CD4-positive, alpha-beta T cell treated with Interleukin-6 for 4 hours (primary cell): Measurements from ENCODE around the gene PPFIA1.

ENCODE experiments used
- DNase-seq: peaks from one replicate; pipeline ENCODE4 v3.0.0-alpha.2; 2020; ENCODE audit warnings: mixed read lengths

Gene PPFIA1

GRCh38 chr11:70298243-70298915, 27.9 kb downstream of the PPFIA1 start:
- no peak for DNase-seq

GRCh38 chr11:70299636-70300035, 29.1 kb downstream of the PPFIA1 start:
- no peak for DNase-seq

- no peak for DNase-seq
Measured at GRCh38 chr11:70301191-70301590, 30.7 kb downstream of the PPFIA1 start.

GRCh38 chr11:70301721-70302418, 31.4 kb downstream of the PPFIA1 start:
- DNase-seq = no peak

GRCh38 chr11:70302419-70302752, 31.9 kb downstream of the PPFIA1 start:
- no peak for DNase-seq

GRCh38 chr11:70303070-70303469, 32.6 kb downstream of the PPFIA1 start:
- DNase-seq = no peak

GRCh38 chr11:70304208-70304603, 33.7 kb downstream of the PPFIA1 start:
- no peak for DNase-seq

- DNase-seq = no peak
Measured at GRCh38 chr11:70305501-70305900, 35.0 kb downstream of the PPFIA1 start.

- DNase-seq = no peak
Measured at GRCh38 chr11:70306586-70307033, 36.1 kb downstream of the PPFIA1 start.

- no peak for DNase-seq
Measured at GRCh38 chr11:70307176-70307575, 36.7 kb downstream of the PPFIA1 start.

GRCh38 chr11:70311616-70312015, 41.1 kb downstream of the PPFIA1 start:
- DNase-seq = no peak

GRCh38 chr11:70312401-70313357, 42.2 kb downstream of the PPFIA1 start:
- no peak for DNase-seq

- DNase-seq = no peak
Measured at GRCh38 chr11:70313945-70314344, 43.5 kb downstream of the PPFIA1 start.

GRCh38 chr11:70314730-70315129, 44.2 kb downstream of the PPFIA1 start:
- no peak for DNase-seq

- no peak for DNase-seq
Measured at GRCh38 chr11:70315716-70316115, 45.2 kb downstream of the PPFIA1 start.

- no peak for DNase-seq
Measured at GRCh38 chr11:70317581-70318305, 47.3 kb downstream of the PPFIA1 start.

- DNase-seq = no peak
Measured at GRCh38 chr11:70319396-70320076, 49.0 kb downstream of the PPFIA1 start.

- no peak for DNase-seq
Measured at GRCh38 chr11:70322666-70323065, 52.2 kb downstream of the PPFIA1 start.

- no peak for DNase-seq
Measured at GRCh38 chr11:70323806-70324205, 53.3 kb downstream of the PPFIA1 start.

- DNase-seq = no peak
Measured at GRCh38 chr11:70324376-70325115, 54.1 kb downstream of the PPFIA1 start.

GRCh38 chr11:70325824-70326223, 55.3 kb downstream of the PPFIA1 start:
- DNase-seq = no peak
